H1 (cell line): ENCODE data around the gene SIX4. TPM values are rescaled to one million over a fixed set of nuclear protein-coding genes. Genes with fewer than 3 reads are reported as not detected.

ENCODE experiments used
- CTCF ChIA-PET: fragments of 300-600 bp; sonication (Branson Sonifier 250); formaldehyde crosslinking; loops from one replicate; lab custom pipeline; 2021; ENCODE audit not compliant: partially characterized antibody; lab: Charles Lee
- POLR2A ChIA-PET: fragments of 300-600 bp; sonication (Branson Sonifier 250); formaldehyde crosslinking; loops from one replicate; lab custom pipeline; 2021; ENCODE audit warnings: inconsistent platforms; ENCODE audit not compliant: partially characterized antibody; lab: Charles Lee
- DNase-seq, 2 experiments: peaks; one replicate each; pipeline versions ENCODE4 v3.0.0 to v3.0.0-alpha.2; 2010 to 2022; ENCODE audit warnings: low spot score in 2 of 2, low read depth in 1 of 2, mixed read lengths in 1 of 2
- FAIRE-seq: peaks from 2 replicates; lab custom pipeline; 2011; peaks lifted over from hg19 to GRCh38; lab: Jason Lieb, UNC
- H2AFZ ChIP-seq: 2 replicates; pipeline ENCODE4 v1.8.1; 2012; ENCODE audit warnings: low read length, inconsistent platforms
- H2AK5ac ChIP-seq: 2 replicates; pipeline ENCODE4 v1.6.1; 2013; ENCODE audit warnings: low read depth, low read length
- H2BK120ac ChIP-seq: replicated peaks from 2 replicates; pipeline ENCODE3; 2013; ENCODE audit warnings: low read depth, low read length, inconsistent platforms
- H2BK12ac ChIP-seq: 2 replicates; pipeline ENCODE4 v1.6.1; 2013; ENCODE audit warnings: low read depth, low read length
- H2BK15ac ChIP-seq: 2 replicates; pipeline ENCODE4 v1.6.1; 2013; ENCODE audit warnings: low read length
- H2BK20ac ChIP-seq: 2 replicates; pipeline ENCODE4 v1.6.1; 2013; ENCODE audit warnings: low read length
- H2BK5ac ChIP-seq: 2 replicates; pipeline ENCODE4 v1.6.1; 2013; ENCODE audit warnings: low read depth, low read length
- H3K14ac ChIP-seq: 2 replicates; pipeline ENCODE4 v1.6.1; 2013; ENCODE audit warnings: inconsistent platforms; ENCODE audit not compliant: insufficient read length
- H3K18ac ChIP-seq: 2 replicates; pipeline ENCODE4 v1.6.1; 2013; ENCODE audit warnings: low read length; ENCODE audit errors: extremely low read depth
- H3K23ac ChIP-seq: 2 replicates; pipeline ENCODE4 v1.6.1; 2013; ENCODE audit warnings: inconsistent platforms; ENCODE audit not compliant: insufficient read length
- H3K23me2 ChIP-seq: 2 replicates; pipeline ENCODE4 v1.6.1; 2013; ENCODE audit warnings: low read depth, low read length
- H3K27ac ChIP-seq: 2 replicates; pipeline ENCODE4 v1.6.1; 2011; ENCODE audit warnings: low read depth, low read length, inconsistent platforms
- H3K27me3 ChIP-seq, 4 experiments: replicated peaks in 1 of 4; 1 replicate in 1 of 4; 2 replicates in 3 of 4; pipeline versions ENCODE4 v1.6.1 to v1.8.1; 2011 to 2013; ENCODE audit warnings: low read length in 3 of 4, mild to moderate bottlenecking in 3 of 4, inconsistent platforms in 2 of 4, mixed read lengths in 2 of 4, moderate library complexity in 1 of 4; ENCODE audit not compliant: control insufficient read depth in 3 of 4, insufficient read depth in 3 of 4; ENCODE audit errors: extremely low read depth in 1 of 4
- H3K36me3 ChIP-seq, 4 experiments: 2 replicates each; pipeline versions ENCODE4 v1.6.1 to v1.8.1; 2011 to 2013; ENCODE audit warnings: mild to moderate bottlenecking in 4 of 4, low read length in 3 of 4, moderate library complexity in 2 of 4, control low read depth in 1 of 4, inconsistent platforms in 1 of 4; ENCODE audit not compliant: insufficient read depth in 4 of 4, control insufficient read depth in 2 of 4
- H3K4ac ChIP-seq: replicated peaks from 2 replicates; pipeline ENCODE3; 2013; ENCODE audit warnings: low read length, low read depth, mixed read lengths, inconsistent platforms; ENCODE audit not compliant: insufficient read length
- H3K4me1 ChIP-seq, 4 experiments: replicated peaks in 1 of 4; 1 replicate in 1 of 4; 2 replicates in 3 of 4; pipeline versions ENCODE4 v1.6.1 to v1.8.1; 2011 to 2013; ENCODE audit warnings: low read length in 3 of 4, inconsistent platforms in 2 of 4, mixed read lengths in 1 of 4; ENCODE audit not compliant: insufficient read depth in 4 of 4, control insufficient read depth in 3 of 4
- H3K4me2 ChIP-seq, 2 experiments: 2 replicates each; pipeline versions ENCODE4 v1.6.1 to v1.8.1; 2011 to 2013; ENCODE audit warnings: low read depth in 2 of 2, low read length in 2 of 2, control low read depth in 1 of 2, inconsistent platforms in 1 of 2, mild to moderate bottlenecking in 1 of 2; ENCODE audit not compliant: insufficient read depth in 1 of 2
- H3K4me3 ChIP-seq, 4 experiments: fragments of 200-600, 300-600 bp in 1 of 4; sonication (generic), shearing (Covaris generic), sonication (Bioruptor Twin) in 1 of 4; 2 replicates each; pipeline versions ENCODE4 v1.5.1 to v1.8.1; 2011 to 2016; ENCODE audit warnings: low read length in 4 of 4, low read depth in 3 of 4, control low read depth in 2 of 4, inconsistent platforms in 2 of 4, mild to moderate bottlenecking in 2 of 4, mixed read lengths in 1 of 4, moderate library complexity in 1 of 4; ENCODE audit not compliant: insufficient read depth in 2 of 4; ENCODE audit errors: extremely low read depth in 1 of 4
- H3K56ac ChIP-seq: replicated peaks from 2 replicates; pipeline ENCODE3; 2013; ENCODE audit warnings: low read depth, mild to moderate bottlenecking, mixed read lengths, low read length, inconsistent platforms; ENCODE audit not compliant: insufficient read length
- H3K79me1 ChIP-seq: 2 replicates; pipeline ENCODE4 v1.6.1; 2013; ENCODE audit warnings: low read depth, low read length, control low read depth
- H3K79me2 ChIP-seq, 2 experiments: 2 replicates each; pipeline versions ENCODE4 v1.6.1 to v1.8.1; 2012 to 2013; ENCODE audit warnings: low read length in 2 of 2, mild to moderate bottlenecking in 2 of 2, inconsistent platforms in 1 of 2; ENCODE audit not compliant: insufficient read depth in 2 of 2, control insufficient read depth in 1 of 2
- H3K9ac ChIP-seq, 4 experiments: replicated peaks in 1 of 4; 1 replicate in 1 of 4; 2 replicates in 3 of 4; pipeline versions ENCODE4 v1.6.1 to v1.8.1; 2011 to 2013; ENCODE audit warnings: low read depth in 3 of 4, low read length in 3 of 4, control low read depth in 2 of 4, mild to moderate bottlenecking in 2 of 4, moderate library complexity in 2 of 4, inconsistent platforms in 1 of 4; ENCODE audit errors: extremely low read depth in 1 of 4
- H3K9me3 ChIP-seq, 2 experiments: 2 replicates each; pipeline versions ENCODE4 v1.6.1 to v1.8.1; 2012 to 2013; ENCODE audit warnings: mild to moderate bottlenecking in 2 of 2, moderate library complexity in 2 of 2, control low read depth in 1 of 2, inconsistent platforms in 1 of 2, low read depth in 1 of 2, low read length in 1 of 2, mixed read lengths in 1 of 2; ENCODE audit not compliant: insufficient read depth in 2 of 2
- H4K20me1 ChIP-seq, 2 experiments: replicated peaks in 1 of 2; 2 replicates each; pipeline versions ENCODE3 to v1.8.1; 2011 to 2013; ENCODE audit warnings: inconsistent platforms in 2 of 2, low read length in 2 of 2, mild to moderate bottlenecking in 1 of 2; ENCODE audit not compliant: insufficient read depth in 2 of 2, control insufficient read depth in 1 of 2
- H4K5ac ChIP-seq: 2 replicates; pipeline ENCODE4 v1.6.1; 2013; ENCODE audit warnings: low read length, low read depth, mixed read lengths, inconsistent platforms; ENCODE audit not compliant: insufficient read length
- H4K8ac ChIP-seq: 2 replicates; pipeline ENCODE4 v1.8.0; 2013; ENCODE audit warnings: mild to moderate bottlenecking, moderate library complexity, low read length, inconsistent platforms; ENCODE audit not compliant: insufficient read depth; ENCODE audit errors: extremely low read depth
- H4K91ac ChIP-seq: replicated peaks from 2 replicates; pipeline ENCODE3; 2013; ENCODE audit warnings: low read length, mixed read lengths, inconsistent platforms; ENCODE audit not compliant: insufficient read length
- EGR1 ChIP-seq: IDR thresholded peaks from 2 replicates; pipeline ENCODE4 v1.6.1; 2011; ENCODE audit warnings: low read depth, low read length, borderline replicate concordance
- EZH2 ChIP-seq: fragments of 200-600 bp; sonication (generic); IDR thresholded peaks from 2 replicates; pipeline ENCODE4 v1.7.1; 2012; ENCODE audit warnings: low read depth, mild to moderate bottlenecking, moderate library complexity, low read length, inconsistent platforms; ENCODE audit not compliant: severe bottlenecking
- FOSL1 ChIP-seq: IDR thresholded peaks from 2 replicates; pipeline ENCODE4 v1.6.1; 2011; ENCODE audit warnings: mild to moderate bottlenecking, low read depth, low read length, moderate library complexity; ENCODE audit not compliant: insufficient read depth
- NRF1 ChIP-seq: IDR thresholded peaks from 2 replicates; pipeline ENCODE4 v1.6.1; 2011; ENCODE audit warnings: mild to moderate bottlenecking, low read depth, low read length, improper control_type of control experiment
- POLR2A ChIP-seq, 2 experiments: IDR thresholded peaks; 1 replicate in 1 of 2; 2 replicates in 1 of 2; pipeline ENCODE4 v1.6.1; 2011; ENCODE audit warnings: low read depth in 2 of 2, low read length in 2 of 2, mild to moderate bottlenecking in 2 of 2; ENCODE audit errors: control extremely low read depth in 1 of 2
- RNF2 ChIP-seq: fragments of 200-900, 300-1000 bp; sonication (generic); IDR thresholded peaks from 2 replicates; pipeline ENCODE4 v1.7.1; 2016; ENCODE audit warnings: borderline replicate concordance, low read depth, mild to moderate bottlenecking, antibody characterized with exemption, low read length; ENCODE audit not compliant: poor library complexity, severe bottlenecking; ENCODE audit errors: missing control alignments
- RXRA ChIP-seq: IDR thresholded peaks from 2 replicates; pipeline ENCODE4 v1.6.1; 2011; ENCODE audit warnings: low read depth, mild to moderate bottlenecking, low read length, moderate library complexity; ENCODE audit not compliant: insufficient read depth
- SRF ChIP-seq: IDR thresholded peaks from 2 replicates; pipeline ENCODE4 v1.6.1; 2011; ENCODE audit warnings: mild to moderate bottlenecking, low read depth, low read length, moderate library complexity
- TEAD4 ChIP-seq: IDR thresholded peaks from 2 replicates; pipeline ENCODE4 v1.6.1; 2012; ENCODE audit warnings: low read depth, low read length, inconsistent platforms, mixed read lengths
- USF2 ChIP-seq: IDR thresholded peaks from 2 replicates; pipeline ENCODE4 v1.6.1; 2011; ENCODE audit warnings: low read length, improper control_type of control experiment
- WGBS, 2 experiments: shearing (Covaris generic) in 1 of 2; methylation state at CpG; one replicate each; pipeline versions ENCODE4 v1.1.6 to v1.1.7; 2013 to 2015; ENCODE audit warnings: low lambda C conversion rate in 2 of 2, mixed read lengths in 2 of 2, inconsistent platforms in 1 of 2, low coverage in 1 of 2, missing lambda C conversion rate in 1 of 2; ENCODE audit not compliant: insufficient replicate concordance in 2 of 2, insufficient coverage in 1 of 2, insufficient read length in 1 of 2; ENCODE audit errors: extremely low coverage in 1 of 2, missing lambda C conversion rate in 1 of 2; 5-methylcytosine and 5-hydroxymethylcytosine counted together
- polyA plus RNA-seq, 7 experiments: library from polyadenylated mRNA; depleted of rRNA in 3 of 7; stranded (reverse) in 5 of 7; unstranded in 2 of 7; fragments of >200 nt in 5 of 7; fragments of 200-250 nt in 2 of 7; gene quantifications; 1 replicate in 5 of 7; 2 replicates in 1 of 7; 4 replicates in 1 of 7; pipeline versions ENCODE4 v1.2.1 to v1.2.3, GENCODE V29; 2011 to 2013; ENCODE audit warnings: missing spikeins in 2 of 7, mixed read lengths in 2 of 7
- total RNA-seq: library from RNA; stranded (reverse); fragmentation: NEBNext Ultra II Directional; extraction: Animal tissue kit (Norgen Biotek cat#: 25700); gene quantifications from 2 replicates; pipeline ENCODE4 v1.2.1, GENCODE V29; 2021

The SIX4 gene
- total and polyA plus RNA-seq, 2 of the 8 experiments (the other 6 are each of a cell fraction or from before 2014, with no cell fraction given), result 9.0 to 38.9 TPM

- Histone ChIP-seq H3K9ac (no peak overlapping the region), H3K27ac (no peak overlapping the region), H3K79me1 (peaks cover 3% of the 10 kb centered on the region; the same call in 1 of the 2 replicates), H4K91ac (no peak overlapping the region), H4K8ac (no peak overlapping the region), H3K4me1 (no peaks in the 10 kb centered on the region), H3K9me3 (no peaks in the 10 kb centered on the region), H2BK15ac (no peak overlapping the region), H3K4me3 (no peak overlapping the region), H3K23ac (no peak overlapping the region), H3K36me3 (no peaks in the 10 kb centered on the region), H3K18ac (no peak overlapping the region), H2AFZ (no peak overlapping the region), H2BK5ac (no peak overlapping the region), H2BK120ac (no peak overlapping the region), H3K27me3 (no peaks in the 10 kb centered on the region), H3K23me2 (no peaks in the 10 kb centered on the region), H3K79me2 (peaks cover under 1 to 65% of the 10 kb centered on the region in 2 experiments; a peak in 3 of 4 replicates), H3K4ac (no peak overlapping the region), H3K56ac (no peak overlapping the region), H4K5ac (no peak overlapping the region), H4K20me1 (peaks cover 0 to 2% of the 10 kb centered on the region in 2 experiments), H3K4me2 (no peak overlapping the region), H2AK5ac (no peak overlapping the region), H2BK12ac (no peak overlapping the region), H3K14ac (no peak overlapping the region), H2BK20ac (no peak overlapping the region)
- 39% methylated on average over 2 of the region's 2 CpGs; no CpG with 5 or more reads in 1 of the 2 experiments for WGBS, 2 experiments
- ChIA-PET CTCF (no interaction called here), POLR2A (no interaction called here)
- TF ChIP-seq FOSL1 (no peak), SRF (no peak), RNF2 (no peak), RXRA (no peak), NRF1 (no peak), USF2 (no peak), EZH2 (no peak), TEAD4 (no peak), EGR1 (no peak), POLR2A (IDR thresholded peaks at IDR 0.05; ENCODE audit: control extremely low read depth in 1 of 2, low read depth in 2 of 2, low read length in 2 of 2) (no peak)
- DNase-seq, result no peak
- no peak for FAIRE-seq
These were observed 47.0 kb upstream of the SIX4 start for GRCh38 chr14:60771117-60771516.
